ENCODE data around the gene BCHE.

GRCh38 chr3:165770781-165771180 is 66.4 kb downstream of the BCHE start:
- no peak for TF ChIP-seq CTCF (IDR thresholded peaks at IDR 0.05; ENCODE audit: insufficient read depth, low read length, poor library complexity, severe bottlenecking)
- no peak for TF ChIP-seq EZH2phosphoT487 (conservative IDR thresholded peaks at IDR 0.05; ENCODE audit: low read length)

Measured in SU-DHL-6 (cell line).